Cardiac septum (tissue), 1 donor: Measurements from ENCODE around the gene GLMN. TPM values are rescaled to one million over a fixed set of nuclear protein-coding genes. Genes with fewer than 3 reads are reported as not detected.
"Not testable (repeated sequence)": the region's sequence is repeated elsewhere in the genome, so short reads cannot be mapped to it uniquely, and the experiment has no call there.

Source experiments
- DNase-seq: peaks from one replicate; pipeline ENCODE4 v3.0.0-alpha.2; 2020; ENCODE audit warnings: low spot score
- intact Hi-C: fragments of 100-400 bp; cut with DNase I; formaldehyde crosslinking; loops from one replicate; pipeline ENCODE4 v1.14.0; 2022
- total RNA-seq: library from RNA; stranded (reverse); fragmentation: NEBNext Ultra II Directional; extraction: Animal tissue kit (Norgen Biotek cat#: 25700); gene quantifications from one replicate; pipeline ENCODE4 v1.2.1, GENCODE V29; 2021
- donor health status: DM: no; HTN: no; CAD: no.

The GLMN gene
- total RNA-seq, 1 donor from 2014 or later = 5.8 TPM

GRCh38 chr1:92301021-92301420 is 2.2 kb upstream of the GLMN start:
- no peak for DNase-seq
- intact Hi-C loops = no loop called here

GRCh38 chr1:92299477-92300150 is 827 bp upstream of the GLMN start:
- intact Hi-C loops = loop anchor here (5.0 kb wide), 1 partner anchor 797 kb away; the partner anchor contains the start of gene CDC7
- no peak for DNase-seq

- intact Hi-C loops = loop anchor here (5.0 kb wide), 1 partner anchor 796 kb away; the partner anchor contains the start of gene CDC7
Observed at GRCh38 chr1:92298213-92298572, 594 bp downstream of the GLMN start.

GRCh38 chr1:92291372-92291999 is 7.3 kb downstream of the GLMN start:
- no peak for DNase-seq
- intact Hi-C loops = loop anchor here (2.0 to 5.0 kb wide), 2 partner anchors 293 to 1009 kb away; no protein-coding TSS in a partner anchor

More at GRCh38 chr1:92298213-92298572, 594 bp downstream of the GLMN start:
- no peak for DNase-seq

GRCh38 chr1:92281411-92281810 is 17.4 kb downstream of the GLMN start:
- intact Hi-C loops, DNase-seq: not testable (repeated sequence)

- DNase-seq, intact Hi-C loops: not testable (repeated sequence)
Observed at GRCh38 chr1:92279781-92280180, 19.0 kb downstream of the GLMN start.

GRCh38 chr1:92277105-92277723 is 21.6 kb downstream of the GLMN start:
- no peak for DNase-seq
- intact Hi-C loops = no loop called here

- no peak for DNase-seq
- intact Hi-C loops = no loop called here
Observed at GRCh38 chr1:92276082-92276481, 22.7 kb downstream of the GLMN start.

GRCh38 chr1:92274939-92275338 is 23.8 kb downstream of the GLMN start:
- no peak for DNase-seq
- intact Hi-C loops = no loop called here

- intact Hi-C loops = no loop called here
- no peak for DNase-seq
Observed at GRCh38 chr1:92273039-92273438, 25.7 kb downstream of the GLMN start.

- intact Hi-C loops = no loop called here
- no peak for DNase-seq
Observed at GRCh38 chr1:92262516-92262915, 36.3 kb downstream of the GLMN start.

GRCh38 chr1:92259350-92259749 is 39.4 kb downstream of the GLMN start:
- no peak for DNase-seq
- intact Hi-C loops = no loop called here

- DNase-seq, intact Hi-C loops: not testable (repeated sequence)
Observed at GRCh38 chr1:92254714-92255113, 44.1 kb downstream of the GLMN start.

GRCh38 chr1:92244376-92244775 is 54.4 kb downstream of the GLMN start:
- DNase-seq = no peak
- intact Hi-C loops = no loop called here

- intact Hi-C loops = no loop called here
- no peak for DNase-seq
Observed at GRCh38 chr1:92240034-92240433, 58.8 kb downstream of the GLMN start.

GRCh38 chr1:92230736-92231135 is 68.1 kb downstream of the GLMN start:
- no peak for DNase-seq
- intact Hi-C loops = no loop called here

- intact Hi-C loops = no loop called here
- no peak for DNase-seq
Observed at GRCh38 chr1:92228401-92228800, 70.4 kb downstream of the GLMN start.

GRCh38 chr1:92219028-92219427 is 79.8 kb downstream of the GLMN start:
- DNase-seq = no peak
- intact Hi-C loops = no loop called here

GRCh38 chr1:92218559-92218958 is 80.2 kb downstream of the GLMN start:
- intact Hi-C loops = no loop called here
- DNase-seq = no peak

GRCh38 chr1:92217721-92218120 is 81.1 kb downstream of the GLMN start, which contains the start of gene C1orf146:
Gene C1orf146 (plus strand): TSS chr1:92217915. CDS start chr1:92231421, 13,506 bp downstream.
- no peak for DNase-seq
- intact Hi-C loops = no loop called here

- intact Hi-C loops = no loop called here
- DNase-seq = no peak
Observed at GRCh38 chr1:92211166-92211565, 87.6 kb downstream of the GLMN start.
